GM12874 (cell line): Measurements from ENCODE around the gene ZNF516.

Experiments
- TF ChIP-seq, protein P1 (sequence below): IDR thresholded peaks from 2 replicates; pipeline ENCODE4 v1.5.1; 2011; ENCODE audit warnings: low read depth, mild to moderate bottlenecking, control low read depth, low read length, moderate library complexity; ENCODE audit not compliant: insufficient read depth

Gene ZNF516

GRCh38 chr18:76454418-76454817 is 40.6 kb downstream of the ZNF516 start:
- TF ChIP-seq, protein P1, sequence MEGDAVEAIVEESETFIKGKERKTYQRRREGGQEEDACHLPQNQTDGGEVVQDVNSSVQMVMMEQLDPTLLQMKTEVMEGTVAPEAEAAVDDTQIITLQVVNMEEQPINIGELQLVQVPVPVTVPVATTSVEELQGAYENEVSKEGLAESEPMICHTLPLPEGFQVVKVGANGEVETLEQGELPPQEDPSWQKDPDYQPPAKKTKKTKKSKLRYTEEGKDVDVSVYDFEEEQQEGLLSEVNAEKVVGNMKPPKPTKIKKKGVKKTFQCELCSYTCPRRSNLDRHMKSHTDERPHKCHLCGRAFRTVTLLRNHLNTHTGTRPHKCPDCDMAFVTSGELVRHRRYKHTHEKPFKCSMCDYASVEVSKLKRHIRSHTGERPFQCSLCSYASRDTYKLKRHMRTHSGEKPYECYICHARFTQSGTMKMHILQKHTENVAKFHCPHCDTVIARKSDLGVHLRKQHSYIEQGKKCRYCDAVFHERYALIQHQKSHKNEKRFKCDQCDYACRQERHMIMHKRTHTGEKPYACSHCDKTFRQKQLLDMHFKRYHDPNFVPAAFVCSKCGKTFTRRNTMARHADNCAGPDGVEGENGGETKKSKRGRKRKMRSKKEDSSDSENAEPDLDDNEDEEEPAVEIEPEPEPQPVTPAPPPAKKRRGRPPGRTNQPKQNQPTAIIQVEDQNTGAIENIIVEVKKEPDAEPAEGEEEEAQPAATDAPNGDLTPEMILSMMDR = no peak

- TF ChIP-seq, protein P1 = no peak
Observed at GRCh38 chr18:76453932-76454331, 41.1 kb downstream of the ZNF516 start.

DNA sequence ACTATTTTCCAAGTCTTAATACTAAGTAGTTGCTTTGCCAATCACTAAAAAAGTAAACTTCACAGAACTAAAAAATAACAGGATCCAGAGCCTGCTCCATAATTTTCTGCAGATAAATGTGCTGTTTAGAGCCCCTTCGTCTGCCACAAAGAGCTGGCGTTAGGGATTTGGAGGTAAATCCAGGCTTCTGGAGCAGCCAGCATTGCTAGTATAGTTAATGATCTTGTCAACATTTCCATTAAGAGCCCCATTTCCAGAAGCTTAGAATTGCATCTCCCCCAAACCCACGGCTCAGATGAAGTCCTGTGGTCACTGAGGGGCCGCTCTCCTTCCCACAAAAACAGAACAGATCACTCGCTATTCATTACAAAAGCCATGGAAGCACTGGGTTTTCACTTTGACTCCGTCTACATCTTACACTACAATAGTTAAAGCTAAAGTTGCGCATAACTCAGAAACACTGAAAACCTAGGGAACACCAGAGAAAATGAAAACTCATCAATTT is 41.9 kb downstream of the ZNF516 start:
- TF ChIP-seq, protein P1 = no peak

- TF ChIP-seq, protein P1 = no peak
Observed at GRCh38 chr18:76452357-76452756, 42.7 kb downstream of the ZNF516 start.

DNA sequence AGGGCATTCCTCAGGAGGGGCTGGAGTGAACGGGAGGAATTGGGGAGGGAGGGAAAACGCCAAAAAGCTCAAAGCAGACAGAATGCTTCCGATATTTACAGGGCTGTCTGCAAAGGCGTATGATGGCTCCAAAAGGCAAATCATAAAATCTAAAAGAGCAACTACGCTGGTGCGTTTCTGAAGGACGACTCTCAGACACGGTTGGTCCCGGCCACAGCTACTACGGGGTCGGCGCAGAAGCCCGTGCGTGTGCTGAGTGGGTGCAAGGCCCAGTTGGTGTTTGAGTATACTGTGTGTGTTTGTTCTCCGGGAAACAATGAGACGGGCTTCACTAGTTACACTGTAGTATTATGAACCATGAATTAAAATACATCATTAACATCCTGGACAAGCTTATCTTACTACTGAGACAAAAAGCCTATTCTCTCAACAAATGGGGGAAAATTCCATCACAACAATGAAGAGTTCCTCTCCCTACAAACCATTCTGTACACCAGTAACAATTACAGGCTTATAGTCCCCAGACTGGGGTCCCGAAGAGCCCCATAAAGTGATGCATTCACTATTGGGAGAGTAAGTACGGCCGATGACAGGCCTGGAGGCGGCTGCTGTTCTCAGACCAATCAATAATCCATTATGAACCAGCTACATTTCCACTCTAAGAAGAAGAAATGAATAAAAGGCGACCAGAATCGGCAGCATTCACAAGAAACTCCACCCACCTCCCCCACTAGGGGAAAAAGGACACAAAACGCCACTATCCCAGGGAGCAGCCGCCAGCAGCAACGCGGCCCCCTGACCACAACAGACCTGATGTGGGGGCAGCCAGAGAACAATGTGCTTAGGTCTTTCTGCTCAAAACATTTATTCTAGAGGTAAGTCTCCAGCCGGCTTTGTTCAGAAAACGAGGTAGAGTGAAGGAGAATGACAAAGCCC is 43.4 kb downstream of the ZNF516 start:
- TF ChIP-seq, protein P1 = no peak

GRCh38 chr18:76450452-76451395 is 44.3 kb downstream of the ZNF516 start:
- TF ChIP-seq, protein P1 = no peak

- TF ChIP-seq, protein P1 = no peak
Observed at GRCh38 chr18:76449111-76449453, 46.0 kb downstream of the ZNF516 start.
